Brain pericyte (primary cell): ENCODE data around the gene PDXK.
"Not testable (repeated sequence)": the region's sequence is repeated elsewhere in the genome, so short reads cannot be mapped to it uniquely, and the experiment has no call there.

Experiments
- DNase-seq: peaks from one replicate; pipeline ENCODE4 v3.0.0-alpha.2; 2012; ENCODE audit warnings: low read depth, low spot score

Gene PDXK

GRCh38 chr21:43697758-43698643, 20.9 kb upstream of the PDXK start:
- no peak for DNase-seq

- DNase-seq, result not testable (repeated sequence)
These were observed 19.5 kb upstream of the PDXK start for GRCh38 chr21:43699492-43699777.

- DNase-seq, result no peak
These were observed 18.9 kb upstream of the PDXK start for GRCh38 chr21:43699933-43700599.

GRCh38 chr21:43701936-43702784, 16.8 kb upstream of the PDXK start:
- DNase-seq, result no peak

GRCh38 chr21:43702785-43703034, 16.2 kb upstream of the PDXK start:
- DNase-seq, result no peak

GRCh38 chr21:43703035-43703880, 15.7 kb upstream of the PDXK start:
- no peak for DNase-seq

- no peak for DNase-seq
These were observed 11.5 kb upstream of the PDXK start for GRCh38 chr21:43707462-43707861.

GRCh38 chr21:43708745-43709381, 10.1 kb upstream of the PDXK start:
- no peak for DNase-seq

GRCh38 chr21:43712268-43712942, 6.5 kb upstream of the PDXK start:
- DNase-seq, result no peak

GRCh38 chr21:43713123-43713522, 5.8 kb upstream of the PDXK start:
- not testable (repeated sequence) for DNase-seq

- no peak for DNase-seq
These were observed 2.4 kb upstream of the PDXK start for GRCh38 chr21:43716376-43717165.

GRCh38 chr21:43717166-43717853, 1.6 kb upstream of the PDXK start:
- DNase-seq, result no peak

- no peak for DNase-seq
These were observed 710 bp upstream of the PDXK start for GRCh38 chr21:43717967-43718871.

GRCh38 chr21:43719748-43720538, 1.0 kb downstream of the PDXK start:
- no peak for DNase-seq

GRCh38 chr21:43720539-43721166, 1.7 kb downstream of the PDXK start:
- no peak for DNase-seq

- DNase-seq, result no peak
These were observed 2.3 kb downstream of the PDXK start for GRCh38 chr21:43721206-43721605.

GRCh38 chr21:43721939-43722338, 3.0 kb downstream of the PDXK start:
- no peak for DNase-seq
